ENCODE data around the gene ICE1. TPM values are rescaled to one million over a fixed set of nuclear protein-coding genes. Genes with fewer than 3 reads are reported as not detected.

The ICE1 gene
- total RNA-seq, 1 experiment from 2014 or later, result 68.4 TPM

DNA sequence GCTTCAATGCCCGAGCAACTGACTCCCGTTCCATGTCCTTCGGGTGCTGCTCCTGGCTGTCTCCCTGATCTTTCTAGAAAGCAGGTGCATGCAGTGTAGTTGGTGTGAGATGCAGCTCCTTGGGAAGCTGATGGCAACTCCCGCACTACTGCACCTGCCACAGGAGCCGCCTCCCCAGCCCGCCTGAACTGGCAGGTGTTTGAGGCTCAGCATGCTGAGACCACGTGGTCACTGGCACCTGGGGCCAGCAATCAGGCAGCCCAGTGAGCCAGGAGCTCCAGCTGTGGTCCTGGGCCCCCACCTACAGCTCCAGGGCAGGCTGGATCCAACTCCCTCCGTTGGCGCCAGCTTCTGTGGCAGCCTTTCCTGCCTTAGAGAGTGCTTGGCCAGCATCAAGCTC lies 111.5 kb downstream of the ICE1 start:
- BruUV-seq (replicated peaks), result no TSS peak

DNA sequence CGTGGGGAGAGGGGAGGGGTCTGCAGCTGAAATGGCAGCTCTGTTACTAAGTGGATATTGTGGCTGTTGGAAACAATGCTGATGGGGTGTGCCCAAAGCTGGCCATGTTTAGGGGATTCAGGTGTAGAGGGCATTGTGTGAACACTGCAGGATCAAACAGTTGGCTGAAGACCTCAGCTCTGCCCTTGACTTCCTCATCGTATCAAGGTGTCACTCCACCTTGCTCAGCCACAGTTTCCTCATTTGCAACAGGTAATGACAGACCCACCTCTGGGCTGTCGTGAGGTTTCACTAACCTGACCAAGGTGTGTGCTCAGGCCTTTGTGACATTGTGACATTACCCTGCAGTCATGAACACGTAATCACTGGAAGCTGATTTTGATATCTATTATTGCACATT lies 111.9 kb downstream of the ICE1 start:
- CTCF ChIA-PET, result no interaction called here

More for the DNA sequence above, 111.5 kb downstream of the ICE1 start:
- H3K4me1 ChIP-seq (replicated peaks; ENCODE audit: insufficient read depth), result no peaks in the 10 kb centered on the region
- TF ChIP-seq, protein P1, sequence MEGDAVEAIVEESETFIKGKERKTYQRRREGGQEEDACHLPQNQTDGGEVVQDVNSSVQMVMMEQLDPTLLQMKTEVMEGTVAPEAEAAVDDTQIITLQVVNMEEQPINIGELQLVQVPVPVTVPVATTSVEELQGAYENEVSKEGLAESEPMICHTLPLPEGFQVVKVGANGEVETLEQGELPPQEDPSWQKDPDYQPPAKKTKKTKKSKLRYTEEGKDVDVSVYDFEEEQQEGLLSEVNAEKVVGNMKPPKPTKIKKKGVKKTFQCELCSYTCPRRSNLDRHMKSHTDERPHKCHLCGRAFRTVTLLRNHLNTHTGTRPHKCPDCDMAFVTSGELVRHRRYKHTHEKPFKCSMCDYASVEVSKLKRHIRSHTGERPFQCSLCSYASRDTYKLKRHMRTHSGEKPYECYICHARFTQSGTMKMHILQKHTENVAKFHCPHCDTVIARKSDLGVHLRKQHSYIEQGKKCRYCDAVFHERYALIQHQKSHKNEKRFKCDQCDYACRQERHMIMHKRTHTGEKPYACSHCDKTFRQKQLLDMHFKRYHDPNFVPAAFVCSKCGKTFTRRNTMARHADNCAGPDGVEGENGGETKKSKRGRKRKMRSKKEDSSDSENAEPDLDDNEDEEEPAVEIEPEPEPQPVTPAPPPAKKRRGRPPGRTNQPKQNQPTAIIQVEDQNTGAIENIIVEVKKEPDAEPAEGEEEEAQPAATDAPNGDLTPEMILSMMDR (conservative IDR thresholded peaks at IDR 0.05), result no peak
- TF ChIP-seq EZH2 (IDR thresholded peaks at IDR 0.05; ENCODE audit: low read depth), result no peak
- H3K79me2 ChIP-seq (ENCODE audit: low read depth), result no peaks in the 10 kb centered on the region
- H3K4me2 ChIP-seq, result no peak overlapping the region
- H3F3A ChIP-seq (ENCODE audit: insufficient read depth, low read depth), result no peaks in the 10 kb centered on the region
- H3K4me3 ChIP-seq, result no peak overlapping the region
- POLR2A ChIA-PET (ENCODE audit: unreplicated experiment), result no interaction called here
- CTCF ChIA-PET, result no interaction called here
- H3K27ac ChIP-seq, result no peak overlapping the region
- no peak overlapping the region for H2AFZ ChIP-seq
- H3K9me3 ChIP-seq (ENCODE audit: insufficient read depth, low read depth), result no peaks in the 10 kb centered on the region
- peaks cover 80% of the 10 kb centered on the region for H3K27me3 ChIP-seq (ENCODE audit: insufficient read depth, low read depth)
- no peaks in the 10 kb centered on the region; the same call in 1 of the 2 replicates for H4K20me1 ChIP-seq (ENCODE audit: insufficient read depth)
- H3K9me2 ChIP-seq (ENCODE audit: insufficient read depth), result no peaks in the 10 kb centered on the region
- intact Hi-C loops (cut with micrococcal nuclease; ENCODE audit: unreplicated experiment), result no loop called here
- no peak for DNase-seq
- no peaks in the 10 kb centered on the region for H3K36me3 ChIP-seq (ENCODE audit: low read depth)

DNA sequence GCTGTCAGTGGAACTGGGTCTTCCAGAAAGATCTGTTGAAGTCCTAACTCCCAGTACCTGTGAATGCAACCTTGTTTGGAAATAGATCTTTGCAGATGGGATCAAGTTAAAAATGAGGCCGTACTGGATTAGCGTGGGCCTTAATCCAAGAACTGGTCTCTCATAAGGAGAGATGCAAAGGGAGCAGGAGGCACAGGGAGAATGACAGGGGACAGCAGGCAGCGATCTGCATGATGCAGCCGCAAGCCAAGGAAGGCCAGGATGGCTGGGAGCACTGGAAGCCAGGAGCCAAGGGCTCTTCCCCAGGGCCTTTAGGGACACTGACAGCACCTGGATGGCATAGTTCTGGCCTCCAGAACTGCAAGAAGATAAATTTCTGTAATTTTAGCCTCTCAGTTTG lies 114.4 kb downstream of the ICE1 start:
- intact Hi-C loops (cut with micrococcal nuclease; ENCODE audit: unreplicated experiment), result no loop called here
- no peak overlapping the region for H3K4me3 ChIP-seq
- no peaks in the 10 kb centered on the region for H3K79me2 ChIP-seq (ENCODE audit: low read depth)
- no peaks in the 10 kb centered on the region for H3F3A ChIP-seq (ENCODE audit: insufficient read depth, low read depth)
- ChIA-PET POLR2A (ENCODE audit: unreplicated experiment) (no interaction called here), CTCF (no interaction called here)
- no peaks in the 10 kb centered on the region for H3K4me1 ChIP-seq (replicated peaks; ENCODE audit: insufficient read depth)
- H3K9me3 ChIP-seq (ENCODE audit: insufficient read depth, low read depth), result no peaks in the 10 kb centered on the region
- no peak for DNase-seq
- no peak for TF ChIP-seq EZH2 (IDR thresholded peaks at IDR 0.05; ENCODE audit: low read depth)
- TF ChIP-seq, protein P1 (conservative IDR thresholded peaks at IDR 0.05), result no peak
- H3K27me3 ChIP-seq (ENCODE audit: insufficient read depth, low read depth), result peaks cover 94% of the 10 kb centered on the region
- H3K4me2 ChIP-seq, result no peak overlapping the region
- H3K9me2 ChIP-seq (ENCODE audit: insufficient read depth), result no peaks in the 10 kb centered on the region
- no TSS peak for BruUV-seq (replicated peaks)
- no peaks in the 10 kb centered on the region; the same call in 1 of the 2 replicates for H4K20me1 ChIP-seq (ENCODE audit: insufficient read depth)
- no peak overlapping the region for H2AFZ ChIP-seq
- no peaks in the 10 kb centered on the region for H3K36me3 ChIP-seq (ENCODE audit: low read depth)
- no peak overlapping the region for H3K27ac ChIP-seq

More for the DNA sequence above, 111.9 kb downstream of the ICE1 start:
- Histone ChIP-seq H3K9me2 (ENCODE audit: insufficient read depth) (no peaks in the 10 kb centered on the region), H3K36me3 (ENCODE audit: low read depth) (no peaks in the 10 kb centered on the region), H3K79me2 (ENCODE audit: low read depth) (no peaks in the 10 kb centered on the region), H3K4me3 (no peak overlapping the region), H3K9me3 (ENCODE audit: insufficient read depth, low read depth) (no peaks in the 10 kb centered on the region), H3K27ac (no peak overlapping the region), H2AFZ (no peak overlapping the region), H3K4me2 (no peak overlapping the region), H3K4me1 (replicated peaks; ENCODE audit: insufficient read depth) (no peaks in the 10 kb centered on the region), H3K27me3 (ENCODE audit: insufficient read depth, low read depth) (peaks cover 84% of the 10 kb centered on the region), H4K20me1 (ENCODE audit: insufficient read depth) (no peaks in the 10 kb centered on the region; the same call in 1 of the 2 replicates), H3F3A (ENCODE audit: insufficient read depth, low read depth) (no peaks in the 10 kb centered on the region)
- DNase-seq, result peak in 1 of 2 experiments; percentile 37
- no peak for TF ChIP-seq EZH2 (IDR thresholded peaks at IDR 0.05; ENCODE audit: low read depth)
- TF ChIP-seq, protein P1 (conservative IDR thresholded peaks at IDR 0.05), result no peak
- no TSS peak for BruUV-seq (replicated peaks)
- POLR2A ChIA-PET (ENCODE audit: unreplicated experiment), result no interaction called here
- intact Hi-C loops (cut with micrococcal nuclease; ENCODE audit: unreplicated experiment), result no loop called here
